ENCODE data around the gene REEP3. TPM values are rescaled to one million over a fixed set of nuclear protein-coding genes. Genes with fewer than 3 reads are reported as not detected.
A peak's percentile ranks its signal among the peaks of the same experiment; 100 is the strongest.

REEP3 gene
- total RNA-seq, 4 donors from 2014 or later: 63.4 to 79.6 (median 73.1) TPM

- no peak for DNase-seq
- TF ChIP-seq POLR2A (IDR thresholded peaks at IDR 0.05): no peak
- no peak for TF ChIP-seq CTCF (IDR thresholded peaks at IDR 0.05)
These were observed 79.3 kb downstream of the REEP3 start for GRCh38 chr10:63600540-63600939.

GRCh38 chr10:63603709-63604445 lies 82.7 kb downstream of the REEP3 start:
- no peak for TF ChIP-seq POLR2A (IDR thresholded peaks at IDR 0.05)
- Histone ChIP-seq H3K27ac (peak overlapping the region in 2 of 3 donors; percentile 29 to 30), H3K27me3 (no peaks in the 10 kb centered on the region), H3K4me1 (peaks cover 0 to 4% of the 10 kb centered on the region in 2 donors), H3K36me3 (no peaks in the 10 kb centered on the region), H3K4me3 (replicated peaks in 1 of 3) (no peak overlapping the region), H3K9me3 (no peaks in the 10 kb centered on the region)
- 73 to 75% methylated on average over 7 of the region's 7 CpGs for WGBS, 2 donors
- intact Hi-C loops (cut with DNase I): no loop called here
- DNase-seq: no peak

More at GRCh38 chr10:63600540-63600939, 79.3 kb downstream of the REEP3 start:
- intact Hi-C loops (cut with DNase I): no loop called here
- Histone ChIP-seq H3K27me3 (no peaks in the 10 kb centered on the region), H3K27ac (no peak overlapping the region), H3K4me3 (replicated peaks in 1 of 3) (no peak overlapping the region), H3K4me1 (peaks cover 0 to 20% of the 10 kb centered on the region in 2 donors), H3K36me3 (no peaks in the 10 kb centered on the region), H3K9me3 (no peaks in the 10 kb centered on the region)
- WGBS, 2 donors: 82 to 89% methylated on average over 1 of the region's 1 CpG

GRCh38 chr10:63605197-63605967 lies 84.2 kb downstream of the REEP3 start:
- intact Hi-C loops (cut with DNase I): no loop called here
- DNase-seq: no peak
- Histone ChIP-seq H3K4me1 (peaks cover 0 to 4% of the 10 kb centered on the region in 2 donors), H3K9me3 (no peaks in the 10 kb centered on the region), H3K27me3 (no peaks in the 10 kb centered on the region), H3K27ac (no peak overlapping the region), H3K36me3 (no peaks in the 10 kb centered on the region), H3K4me3 (replicated peaks in 1 of 3) (no peak overlapping the region)
- WGBS, 2 donors: 82 to 83% methylated on average over 3 of the region's 3 CpGs
- TF ChIP-seq CTCF (IDR thresholded peaks at IDR 0.05) (no peak), POLR2A (IDR thresholded peaks at IDR 0.05) (no peak)

GRCh38 chr10:63608511-63608910 lies 87.3 kb downstream of the REEP3 start:
- peaks cover 0 to 4% of the 10 kb centered on the region in 2 donors for H3K4me1 ChIP-seq
- intact Hi-C loops (cut with DNase I): no loop called here
- H3K4me3 ChIP-seq (replicated peaks in 1 of 3): no peak overlapping the region
- 88% methylated on average over 1 of the region's 1 CpG for WGBS, 2 donors
- TF ChIP-seq POLR2A (IDR thresholded peaks at IDR 0.05): no peak
- TF ChIP-seq CTCF (IDR thresholded peaks at IDR 0.05): no peak
- H3K36me3 ChIP-seq: no peaks in the 10 kb centered on the region
- no peak overlapping the region for H3K27ac ChIP-seq
- DNase-seq: no peak
- H3K27me3 ChIP-seq: no peaks in the 10 kb centered on the region
- H3K9me3 ChIP-seq: no peaks in the 10 kb centered on the region

GRCh38 chr10:63611078-63611477 lies 89.9 kb downstream of the REEP3 start:
- no peaks in the 10 kb centered on the region for H3K27me3 ChIP-seq
- H3K36me3 ChIP-seq: peaks cover 0 to 4% of the 10 kb centered on the region in 2 donors
- no peak for TF ChIP-seq CTCF (IDR thresholded peaks at IDR 0.05)
- TF ChIP-seq POLR2A (IDR thresholded peaks at IDR 0.05): no peak
- intact Hi-C loops (cut with DNase I): no loop called here
- H3K27ac ChIP-seq: no peak overlapping the region
- no peaks in the 10 kb centered on the region for H3K9me3 ChIP-seq
- no peaks in the 10 kb centered on the region for H3K4me1 ChIP-seq
- 84% methylated on average over 2 of the region's 2 CpGs for WGBS, 2 donors
- DNase-seq: no peak
- H3K4me3 ChIP-seq (replicated peaks in 1 of 3): no peak overlapping the region

Data from thyroid gland (tissue), 4 donors.